ENCODE data around the gene MAP7D2.

MAP7D2 gene

GRCh38 chrX:20053537-20053936 is 63.2 kb downstream of the MAP7D2 start:
- Histone ChIP-seq H3K36me3 (ENCODE audit: control insufficient read depth in 1 of 2, insufficient read depth in 2 of 2, low read length in 2 of 2) (no peaks in the 10 kb centered on the region), H3K4me1 (ENCODE audit: control insufficient read depth in 1 of 2, insufficient read depth in 2 of 2, low read length in 2 of 2) (no peaks in the 10 kb centered on the region), H3K9me3 (ENCODE audit: control insufficient read depth in 1 of 2, low read length in 2 of 2) (no peaks in the 10 kb centered on the region), H3K9ac (ENCODE audit: low read depth in 1 of 2, low read length in 2 of 2) (no peak overlapping the region), H3K27me3 (ENCODE audit: control insufficient read depth in 1 of 2, insufficient read depth in 2 of 2, low read length in 2 of 2) (no peaks in the 10 kb centered on the region), H3K27ac (ENCODE audit: low read depth, low read length) (no peak overlapping the region), H3K4me3 (ENCODE audit: low read depth in 1 of 2, low read length in 2 of 2) (no peak overlapping the region)

- H3K9me3 ChIP-seq (ENCODE audit: control insufficient read depth in 1 of 2, low read length in 2 of 2), result no peaks in the 10 kb centered on the region
- H3K4me1 ChIP-seq (ENCODE audit: control insufficient read depth in 1 of 2, insufficient read depth in 2 of 2, low read length in 2 of 2), result no peaks in the 10 kb centered on the region
- no peak overlapping the region for H3K27ac ChIP-seq (ENCODE audit: low read depth, low read length)
- no peak overlapping the region for H3K4me3 ChIP-seq (ENCODE audit: low read depth in 1 of 2, low read length in 2 of 2)
- H3K27me3 ChIP-seq (ENCODE audit: control insufficient read depth in 1 of 2, insufficient read depth in 2 of 2, low read length in 2 of 2), result no peaks in the 10 kb centered on the region
- no peak overlapping the region for H3K9ac ChIP-seq (ENCODE audit: low read depth in 1 of 2, low read length in 2 of 2)
- H3K36me3 ChIP-seq (ENCODE audit: control insufficient read depth in 1 of 2, insufficient read depth in 2 of 2, low read length in 2 of 2), result no peaks in the 10 kb centered on the region
Measured at GRCh38 chrX:20046864-20047263, 69.8 kb downstream of the MAP7D2 start.

GRCh38 chrX:20046223-20046622 is 70.5 kb downstream of the MAP7D2 start:
- no peak overlapping the region for H3K9ac ChIP-seq (ENCODE audit: low read depth in 1 of 2, low read length in 2 of 2)
- H3K4me1 ChIP-seq (ENCODE audit: control insufficient read depth in 1 of 2, insufficient read depth in 2 of 2, low read length in 2 of 2), result no peaks in the 10 kb centered on the region
- H3K27ac ChIP-seq (ENCODE audit: low read depth, low read length), result no peak overlapping the region
- H3K36me3 ChIP-seq (ENCODE audit: control insufficient read depth in 1 of 2, insufficient read depth in 2 of 2, low read length in 2 of 2), result no peaks in the 10 kb centered on the region
- no peaks in the 10 kb centered on the region for H3K9me3 ChIP-seq (ENCODE audit: control insufficient read depth in 1 of 2, low read length in 2 of 2)
- no peak overlapping the region for H3K4me3 ChIP-seq (ENCODE audit: low read depth in 1 of 2, low read length in 2 of 2)
- no peaks in the 10 kb centered on the region for H3K27me3 ChIP-seq (ENCODE audit: control insufficient read depth in 1 of 2, insufficient read depth in 2 of 2, low read length in 2 of 2)

GRCh38 chrX:20042221-20042620 is 74.5 kb downstream of the MAP7D2 start:
- H3K4me1 ChIP-seq (ENCODE audit: control insufficient read depth in 1 of 2, insufficient read depth in 2 of 2, low read length in 2 of 2), result no peaks in the 10 kb centered on the region
- H3K9ac ChIP-seq (ENCODE audit: low read depth in 1 of 2, low read length in 2 of 2), result no peak overlapping the region
- H3K36me3 ChIP-seq (ENCODE audit: control insufficient read depth in 1 of 2, insufficient read depth in 2 of 2, low read length in 2 of 2), result no peaks in the 10 kb centered on the region
- no peak overlapping the region for H3K4me3 ChIP-seq (ENCODE audit: low read depth in 1 of 2, low read length in 2 of 2)
- H3K27me3 ChIP-seq (ENCODE audit: control insufficient read depth in 1 of 2, insufficient read depth in 2 of 2, low read length in 2 of 2), result no peaks in the 10 kb centered on the region
- H3K9me3 ChIP-seq (ENCODE audit: control insufficient read depth in 1 of 2, low read length in 2 of 2), result no peaks in the 10 kb centered on the region
- H3K27ac ChIP-seq (ENCODE audit: low read depth, low read length), result no peak overlapping the region

GRCh38 chrX:20038966-20039365 is 77.7 kb downstream of the MAP7D2 start:
- H3K9me3 ChIP-seq (ENCODE audit: control insufficient read depth in 1 of 2, low read length in 2 of 2), result no peaks in the 10 kb centered on the region
- H3K36me3 ChIP-seq (ENCODE audit: control insufficient read depth in 1 of 2, insufficient read depth in 2 of 2, low read length in 2 of 2), result no peaks in the 10 kb centered on the region
- H3K4me1 ChIP-seq (ENCODE audit: control insufficient read depth in 1 of 2, insufficient read depth in 2 of 2, low read length in 2 of 2), result no peaks in the 10 kb centered on the region
- H3K4me3 ChIP-seq (ENCODE audit: low read depth in 1 of 2, low read length in 2 of 2), result no peak overlapping the region
- no peak overlapping the region for H3K27ac ChIP-seq (ENCODE audit: low read depth, low read length)
- no peaks in the 10 kb centered on the region for H3K27me3 ChIP-seq (ENCODE audit: control insufficient read depth in 1 of 2, insufficient read depth in 2 of 2, low read length in 2 of 2)
- no peak overlapping the region for H3K9ac ChIP-seq (ENCODE audit: low read depth in 1 of 2, low read length in 2 of 2)

GRCh38 chrX:20037186-20037585 is 79.5 kb downstream of the MAP7D2 start:
- Histone ChIP-seq H3K4me3 (ENCODE audit: low read depth in 1 of 2, low read length in 2 of 2) (no peak overlapping the region), H3K36me3 (ENCODE audit: control insufficient read depth in 1 of 2, insufficient read depth in 2 of 2, low read length in 2 of 2) (no peaks in the 10 kb centered on the region), H3K27ac (ENCODE audit: low read depth, low read length) (no peak overlapping the region), H3K9me3 (ENCODE audit: control insufficient read depth in 1 of 2, low read length in 2 of 2) (no peaks in the 10 kb centered on the region), H3K9ac (ENCODE audit: low read depth in 1 of 2, low read length in 2 of 2) (no peak overlapping the region), H3K4me1 (ENCODE audit: control insufficient read depth in 1 of 2, insufficient read depth in 2 of 2, low read length in 2 of 2) (no peaks in the 10 kb centered on the region), H3K27me3 (ENCODE audit: control insufficient read depth in 1 of 2, insufficient read depth in 2 of 2, low read length in 2 of 2) (no peaks in the 10 kb centered on the region)

GRCh38 chrX:20032201-20032600 is 84.5 kb downstream of the MAP7D2 start:
- H3K27me3 ChIP-seq (ENCODE audit: control insufficient read depth in 1 of 2, insufficient read depth in 2 of 2, low read length in 2 of 2), result no peaks in the 10 kb centered on the region
- H3K9me3 ChIP-seq (ENCODE audit: control insufficient read depth in 1 of 2, low read length in 2 of 2), result no peaks in the 10 kb centered on the region
- no peaks in the 10 kb centered on the region for H3K36me3 ChIP-seq (ENCODE audit: control insufficient read depth in 1 of 2, insufficient read depth in 2 of 2, low read length in 2 of 2)
- no peak overlapping the region for H3K9ac ChIP-seq (ENCODE audit: low read depth in 1 of 2, low read length in 2 of 2)
- no peak overlapping the region for H3K27ac ChIP-seq (ENCODE audit: low read depth, low read length)
- no peak overlapping the region for H3K4me3 ChIP-seq (ENCODE audit: low read depth in 1 of 2, low read length in 2 of 2)
- peaks cover 13 to 19% of the 10 kb centered on the region in 2 donors for H3K4me1 ChIP-seq (ENCODE audit: control insufficient read depth in 1 of 2, insufficient read depth in 2 of 2, low read length in 2 of 2)

- Histone ChIP-seq H3K36me3 (ENCODE audit: control insufficient read depth in 1 of 2, insufficient read depth in 2 of 2, low read length in 2 of 2) (no peaks in the 10 kb centered on the region), H3K27ac (ENCODE audit: low read depth, low read length) (no peak overlapping the region), H3K9me3 (ENCODE audit: control insufficient read depth in 1 of 2, low read length in 2 of 2) (no peaks in the 10 kb centered on the region), H3K4me1 (ENCODE audit: control insufficient read depth in 1 of 2, insufficient read depth in 2 of 2, low read length in 2 of 2) (peaks cover 13 to 19% of the 10 kb centered on the region in 2 donors), H3K27me3 (ENCODE audit: control insufficient read depth in 1 of 2, insufficient read depth in 2 of 2, low read length in 2 of 2) (no peaks in the 10 kb centered on the region), H3K4me3 (ENCODE audit: low read depth in 1 of 2, low read length in 2 of 2) (no peak overlapping the region), H3K9ac (ENCODE audit: low read depth in 1 of 2, low read length in 2 of 2) (no peak overlapping the region)
Measured at GRCh38 chrX:20029728-20030127, 87.0 kb downstream of the MAP7D2 start.

GRCh38 chrX:20028588-20028987 is 88.1 kb downstream of the MAP7D2 start:
- Histone ChIP-seq H3K9me3 (ENCODE audit: control insufficient read depth in 1 of 2, low read length in 2 of 2) (no peaks in the 10 kb centered on the region), H3K4me3 (ENCODE audit: low read depth in 1 of 2, low read length in 2 of 2) (no peak overlapping the region), H3K9ac (ENCODE audit: low read depth in 1 of 2, low read length in 2 of 2) (no peak overlapping the region), H3K27me3 (ENCODE audit: control insufficient read depth in 1 of 2, insufficient read depth in 2 of 2, low read length in 2 of 2) (no peaks in the 10 kb centered on the region), H3K36me3 (ENCODE audit: control insufficient read depth in 1 of 2, insufficient read depth in 2 of 2, low read length in 2 of 2) (no peaks in the 10 kb centered on the region), H3K27ac (ENCODE audit: low read depth, low read length) (no peak overlapping the region), H3K4me1 (ENCODE audit: control insufficient read depth in 1 of 2, insufficient read depth in 2 of 2, low read length in 2 of 2) (peaks cover 13 to 19% of the 10 kb centered on the region in 2 donors)

- H3K4me1 ChIP-seq (ENCODE audit: control insufficient read depth in 1 of 2, insufficient read depth in 2 of 2, low read length in 2 of 2), result peaks cover 13 to 19% of the 10 kb centered on the region in 2 donors
- H3K9ac ChIP-seq (ENCODE audit: low read depth in 1 of 2, low read length in 2 of 2), result no peak overlapping the region
- H3K36me3 ChIP-seq (ENCODE audit: control insufficient read depth in 1 of 2, insufficient read depth in 2 of 2, low read length in 2 of 2), result no peaks in the 10 kb centered on the region
- no peak overlapping the region for H3K4me3 ChIP-seq (ENCODE audit: low read depth in 1 of 2, low read length in 2 of 2)
- no peaks in the 10 kb centered on the region for H3K9me3 ChIP-seq (ENCODE audit: control insufficient read depth in 1 of 2, low read length in 2 of 2)
- H3K27ac ChIP-seq (ENCODE audit: low read depth, low read length), result no peak overlapping the region
- no peaks in the 10 kb centered on the region for H3K27me3 ChIP-seq (ENCODE audit: control insufficient read depth in 1 of 2, insufficient read depth in 2 of 2, low read length in 2 of 2)
Measured at GRCh38 chrX:20026278-20026677, 90.4 kb downstream of the MAP7D2 start.
